Lower leg skin (tissue), 3 donors: ENCODE measurements around the gene SLC6A7.

Experiments
- CTCF ChIP-seq, 3 donors: fragments of 450-650 bp; IDR thresholded peaks; one replicate each; pipeline ENCODE4 v1.5.1; 2016; ENCODE audit warnings: antibody characterized with exemption in 3 of 3, mild to moderate bottlenecking in 3 of 3, moderate library complexity in 2 of 3
- POLR2A ChIP-seq, 2 donors: fragments of 450-650 bp; IDR thresholded peaks; one replicate each; pipeline ENCODE4 v1.6.1; 2016 to 2017; ENCODE audit warnings: antibody characterized with exemption in 2 of 2, mild to moderate bottlenecking in 1 of 2, moderate library complexity in 1 of 2

DNA sequence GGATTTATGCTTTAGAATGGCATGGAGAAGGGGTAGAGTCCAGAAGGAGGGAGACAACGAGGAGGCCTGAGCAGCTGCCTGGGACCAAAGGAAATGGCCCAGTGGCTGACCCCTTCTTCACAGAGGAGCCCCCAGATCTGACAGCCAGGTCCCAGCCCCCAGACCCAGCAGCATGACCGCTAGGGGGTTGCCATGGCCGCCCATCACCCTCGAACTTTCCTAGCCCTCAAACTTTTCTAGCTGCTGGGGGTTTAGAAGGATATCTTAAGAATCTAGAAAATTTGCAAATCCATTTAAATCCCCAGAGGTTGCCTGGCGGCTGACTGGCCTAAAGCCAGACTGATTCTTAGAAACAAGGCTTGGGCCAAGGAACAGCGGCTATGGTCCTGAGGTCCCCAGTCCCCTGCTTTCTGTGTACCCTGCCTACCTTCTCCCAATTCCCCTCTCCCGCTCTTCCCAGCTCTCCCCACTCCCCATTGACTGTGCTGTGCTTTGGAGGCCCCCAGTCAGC is 35.2 kb upstream of the SLC6A7 start:
- TF ChIP-seq CTCF (IDR thresholded peaks at IDR 0.05) (no peak), POLR2A (IDR thresholded peaks at IDR 0.05) (no peak)
